ENCODE measurements around the gene CDA.

The CDA gene

DNA sequence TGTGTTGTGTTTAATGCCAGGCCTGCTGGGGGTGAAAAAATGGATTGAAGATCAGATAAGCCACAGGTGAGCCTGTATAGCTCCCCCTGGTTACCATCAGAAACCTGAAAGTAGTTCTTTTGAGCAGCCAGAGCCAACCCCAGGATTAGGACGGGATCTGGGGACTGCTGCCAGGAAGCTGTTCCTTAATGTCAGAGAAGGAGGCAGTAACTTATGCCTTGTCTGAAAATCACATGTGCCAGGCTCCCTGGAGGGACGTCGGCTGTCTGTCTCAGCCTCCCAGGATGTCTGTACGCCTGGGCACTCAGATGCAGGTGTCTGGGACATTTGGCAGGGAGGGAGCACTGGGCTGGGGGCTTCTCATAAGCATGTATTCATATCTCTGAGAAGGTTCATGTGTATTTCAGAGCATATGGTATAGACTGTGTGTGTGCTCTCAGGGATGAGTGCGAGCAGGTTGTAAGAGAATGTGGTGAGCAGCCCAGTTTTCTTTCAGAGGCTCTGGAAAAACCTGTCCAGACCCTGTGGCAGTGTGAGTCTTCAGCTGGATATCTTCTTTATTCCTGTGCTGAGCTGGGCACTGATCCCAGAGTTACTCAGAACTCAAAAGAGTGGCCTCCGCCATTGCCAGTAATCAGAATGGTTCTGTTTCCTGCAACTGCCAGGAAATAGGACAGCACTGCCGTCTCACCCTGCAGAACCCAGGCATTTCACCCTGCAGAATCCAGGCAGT is 33.7 kb upstream of the CDA start:
- H3K79me2 ChIP-seq (ENCODE audit: insufficient read depth, low read length) = no peaks in the 10 kb centered on the region
- H3K36me3 ChIP-seq (ENCODE audit: low read length) = no peaks in the 10 kb centered on the region
- no peak overlapping the region for H3K27ac ChIP-seq (ENCODE audit: low read depth, low read length)
- H3K4me3 ChIP-seq (ENCODE audit: insufficient read depth, low read length, poor library complexity, severe bottlenecking) = no peak overlapping the region
- H3F3A ChIP-seq (ENCODE audit: insufficient read depth) = no peaks in the 10 kb centered on the region
- no peak overlapping the region for H3K4me2 ChIP-seq (ENCODE audit: low read depth, low read length, poor library complexity, severe bottlenecking)
- H3K9me2 ChIP-seq (replicated peaks; ENCODE audit: insufficient read depth, low read length) = no peaks in the 10 kb centered on the region
- TF ChIP-seq EZH2phosphoT487 (conservative IDR thresholded peaks at IDR 0.05; ENCODE audit: low read length) = no peak
- TF ChIP-seq, protein P1, sequence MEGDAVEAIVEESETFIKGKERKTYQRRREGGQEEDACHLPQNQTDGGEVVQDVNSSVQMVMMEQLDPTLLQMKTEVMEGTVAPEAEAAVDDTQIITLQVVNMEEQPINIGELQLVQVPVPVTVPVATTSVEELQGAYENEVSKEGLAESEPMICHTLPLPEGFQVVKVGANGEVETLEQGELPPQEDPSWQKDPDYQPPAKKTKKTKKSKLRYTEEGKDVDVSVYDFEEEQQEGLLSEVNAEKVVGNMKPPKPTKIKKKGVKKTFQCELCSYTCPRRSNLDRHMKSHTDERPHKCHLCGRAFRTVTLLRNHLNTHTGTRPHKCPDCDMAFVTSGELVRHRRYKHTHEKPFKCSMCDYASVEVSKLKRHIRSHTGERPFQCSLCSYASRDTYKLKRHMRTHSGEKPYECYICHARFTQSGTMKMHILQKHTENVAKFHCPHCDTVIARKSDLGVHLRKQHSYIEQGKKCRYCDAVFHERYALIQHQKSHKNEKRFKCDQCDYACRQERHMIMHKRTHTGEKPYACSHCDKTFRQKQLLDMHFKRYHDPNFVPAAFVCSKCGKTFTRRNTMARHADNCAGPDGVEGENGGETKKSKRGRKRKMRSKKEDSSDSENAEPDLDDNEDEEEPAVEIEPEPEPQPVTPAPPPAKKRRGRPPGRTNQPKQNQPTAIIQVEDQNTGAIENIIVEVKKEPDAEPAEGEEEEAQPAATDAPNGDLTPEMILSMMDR (IDR thresholded peaks at IDR 0.05; ENCODE audit: insufficient read depth, low read length, poor library complexity, severe bottlenecking) = no peak
- no peak overlapping the region for H3K9ac ChIP-seq (ENCODE audit: low read length)
- no peaks in the 10 kb centered on the region for H3K9me3 ChIP-seq (ENCODE audit: insufficient read depth, low read length)
- H4K20me1 ChIP-seq (ENCODE audit: low read depth, low read length) = no peaks in the 10 kb centered on the region
- H2AFZ ChIP-seq (ENCODE audit: low read depth, low read length, severe bottlenecking) = no peak overlapping the region
- H3K27me3 ChIP-seq (ENCODE audit: low read length) = no peaks in the 10 kb centered on the region

DNA sequence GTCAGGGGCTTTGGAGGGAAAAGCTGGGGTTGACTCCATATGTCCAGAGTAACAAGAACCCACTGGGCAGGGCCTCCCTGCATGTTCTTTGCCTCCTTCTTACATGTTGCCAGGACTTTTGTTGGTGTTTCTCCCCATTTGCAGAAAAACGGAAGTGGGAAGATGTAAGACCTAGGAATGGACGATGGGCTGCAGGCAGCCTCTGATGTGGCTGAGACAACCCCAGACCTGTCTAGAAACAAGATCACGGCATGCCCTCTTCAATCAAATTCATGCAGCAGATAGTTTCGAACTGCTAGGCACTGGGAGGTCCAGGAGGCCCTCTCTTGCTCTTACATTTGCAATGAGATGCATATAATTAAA is 33.2 kb upstream of the CDA start:
- Histone ChIP-seq H3K27me3 (ENCODE audit: low read length) (no peaks in the 10 kb centered on the region), H3K4me2 (ENCODE audit: low read depth, low read length, poor library complexity, severe bottlenecking) (no peak overlapping the region)

DNA sequence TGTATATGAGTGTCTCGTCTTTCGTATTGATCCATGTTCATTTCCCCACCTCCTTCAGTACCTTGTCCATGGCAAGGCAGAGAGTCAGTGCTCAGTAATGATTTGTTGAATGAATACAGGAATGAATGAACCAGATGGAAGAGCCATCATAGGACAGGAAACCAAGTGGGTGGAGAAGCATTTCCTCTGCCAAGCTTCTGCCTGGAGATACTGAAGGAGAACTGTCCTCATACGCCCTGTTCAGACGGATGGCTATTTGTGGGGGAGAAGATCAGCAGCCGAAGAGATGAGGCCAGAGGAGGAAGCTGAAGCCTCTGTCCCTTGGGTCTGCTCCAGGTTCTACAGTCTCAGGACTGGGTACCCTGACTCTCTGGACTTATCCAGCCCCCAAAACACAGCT is 30.7 kb upstream of the CDA start:
- TF ChIP-seq, protein P1 (IDR thresholded peaks at IDR 0.05; ENCODE audit: insufficient read depth, low read length, poor library complexity, severe bottlenecking) = no peak
- no peak for TF ChIP-seq EZH2phosphoT487 (conservative IDR thresholded peaks at IDR 0.05; ENCODE audit: low read length)
- no peaks in the 10 kb centered on the region for H3K27me3 ChIP-seq (ENCODE audit: low read length)
- H2AFZ ChIP-seq (ENCODE audit: low read depth, low read length, severe bottlenecking) = no peak overlapping the region

More for the DNA sequence above, 33.2 kb upstream of the CDA start:
- Histone ChIP-seq H3K9me2 (replicated peaks; ENCODE audit: insufficient read depth, low read length) (no peaks in the 10 kb centered on the region), H3K27ac (ENCODE audit: low read depth, low read length) (no peak overlapping the region), H3K9ac (ENCODE audit: low read length) (no peak overlapping the region), H4K20me1 (ENCODE audit: low read depth, low read length) (no peaks in the 10 kb centered on the region), H3K36me3 (ENCODE audit: low read length) (no peaks in the 10 kb centered on the region), H2AFZ (ENCODE audit: low read depth, low read length, severe bottlenecking) (no peak overlapping the region), H3K4me3 (ENCODE audit: insufficient read depth, low read length, poor library complexity, severe bottlenecking) (no peak overlapping the region), H3K9me3 (ENCODE audit: insufficient read depth, low read length) (no peaks in the 10 kb centered on the region), H3F3A (ENCODE audit: insufficient read depth) (no peaks in the 10 kb centered on the region), H3K79me2 (ENCODE audit: insufficient read depth, low read length) (no peaks in the 10 kb centered on the region)
- TF ChIP-seq, protein P1 (IDR thresholded peaks at IDR 0.05; ENCODE audit: insufficient read depth, low read length, poor library complexity, severe bottlenecking) = no peak
- no peak for TF ChIP-seq EZH2phosphoT487 (conservative IDR thresholded peaks at IDR 0.05; ENCODE audit: low read length)

More for the DNA sequence above, 30.7 kb upstream of the CDA start:
- Histone ChIP-seq H3K4me2 (ENCODE audit: low read depth, low read length, poor library complexity, severe bottlenecking) (no peak overlapping the region), H3K36me3 (ENCODE audit: low read length) (no peaks in the 10 kb centered on the region), H3K9me3 (ENCODE audit: insufficient read depth, low read length) (no peaks in the 10 kb centered on the region), H3F3A (ENCODE audit: insufficient read depth) (no peaks in the 10 kb centered on the region), H3K9ac (ENCODE audit: low read length) (no peak overlapping the region), H3K79me2 (ENCODE audit: insufficient read depth, low read length) (no peaks in the 10 kb centered on the region), H3K27ac (ENCODE audit: low read depth, low read length) (no peak overlapping the region), H4K20me1 (ENCODE audit: low read depth, low read length) (no peaks in the 10 kb centered on the region), H3K9me2 (replicated peaks; ENCODE audit: insufficient read depth, low read length) (no peaks in the 10 kb centered on the region), H3K4me3 (ENCODE audit: insufficient read depth, low read length, poor library complexity, severe bottlenecking) (no peak overlapping the region)

All from SU-DHL-6 (cell line).